Measurements from ENCODE around the gene PRKAR1B. TPM values are rescaled to one million over a fixed set of nuclear protein-coding genes. Genes with fewer than 3 reads are reported as not detected.

PRKAR1B gene
- total RNA-seq, 2 experiments from 2014 or later = 22.5 to 41.6 TPM

DNA sequence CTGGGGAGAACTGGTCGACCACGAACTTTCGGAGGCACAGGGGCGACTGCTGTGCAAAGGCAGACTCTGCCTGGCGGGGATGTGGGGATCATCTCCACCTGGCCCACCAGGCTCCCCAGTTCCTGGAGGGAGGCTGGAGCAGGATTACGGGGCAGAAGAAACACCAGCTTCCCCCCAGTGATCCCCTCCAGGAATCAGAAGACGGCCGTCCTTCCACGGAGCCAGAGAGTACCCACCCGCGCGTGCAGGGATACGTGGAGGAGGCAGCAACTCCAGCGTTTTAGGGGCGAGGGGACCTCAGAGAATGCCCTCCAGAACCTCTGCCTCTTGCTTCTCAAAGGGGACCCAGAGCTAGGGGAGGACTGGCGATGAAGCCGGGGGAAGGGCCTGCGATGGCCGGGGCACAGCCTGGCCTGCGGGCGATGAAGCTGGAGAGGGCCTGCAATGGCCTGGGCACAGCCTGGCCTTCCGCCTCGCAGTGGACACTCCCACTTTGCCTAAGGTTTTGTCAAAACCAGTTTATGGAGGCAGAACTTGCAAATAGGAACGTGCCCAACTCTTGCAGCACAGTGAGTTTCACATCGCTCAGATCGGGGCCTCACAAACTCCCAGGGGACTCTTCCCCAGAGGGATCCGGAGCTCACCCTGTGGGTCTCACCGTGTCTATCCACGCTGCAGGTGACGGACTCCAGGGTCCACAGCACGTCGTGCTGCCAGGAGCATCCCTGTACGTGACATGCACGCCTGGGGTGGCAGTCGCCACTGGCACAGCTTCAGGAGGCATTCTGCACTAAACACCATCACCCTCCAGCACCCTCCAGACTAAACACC lies 129.5 kb downstream of the PRKAR1B start:
- intact Hi-C loops (cut with micrococcal nuclease; ENCODE audit: unreplicated experiment) = no loop called here
- no TSS peak for BruUV-seq (replicated peaks)
- no peak overlapping the region for H3K4me3 ChIP-seq (ENCODE audit: low read depth, low read length, poor library complexity, severe bottlenecking)
- no peak overlapping the region for H3K4me2 ChIP-seq (ENCODE audit: low read length)
- H3K79me2 ChIP-seq (ENCODE audit: insufficient read depth, low read depth, low read length) = no peaks in the 10 kb centered on the region
- H3K9me2 ChIP-seq (ENCODE audit: insufficient read depth, low read length) = no peaks in the 10 kb centered on the region
- no peaks in the 10 kb centered on the region for H3K4me1 ChIP-seq (ENCODE audit: insufficient read depth, low read length, poor library complexity, severe bottlenecking)
- H3K9me3 ChIP-seq (ENCODE audit: low read length) = no peaks in the 10 kb centered on the region
- H3K27ac ChIP-seq (ENCODE audit: low read depth, low read length, poor library complexity, severe bottlenecking) = no peak overlapping the region
- H2AFZ ChIP-seq (ENCODE audit: low read length) = no peak overlapping the region
- H3K36me3 ChIP-seq (ENCODE audit: insufficient read depth, low read length) = peaks cover 8% of the 10 kb centered on the region
- no peaks in the 10 kb centered on the region for H4K20me1 ChIP-seq (ENCODE audit: insufficient read depth, low read length)
- TF ChIP-seq CTCF (conservative IDR thresholded peaks at IDR 0.05; ENCODE audit: low read length) (no peak), EZH2phosphoT487 (IDR thresholded peaks at IDR 0.05; ENCODE audit: borderline replicate concordance, low read depth, low read length) (no peak)
- POLR2A ChIA-PET = no interaction called here
- CTCF ChIA-PET (ENCODE audit: unreplicated experiment) = no interaction called here
- no peak for DNase-seq (ENCODE audit: low spot score)

GRCh38 chr7:596819-597182 lies 130.3 kb downstream of the PRKAR1B start:
- no TSS peak for BruUV-seq (replicated peaks)
- Histone ChIP-seq H3K4me1 (ENCODE audit: insufficient read depth, low read length, poor library complexity, severe bottlenecking) (no peaks in the 10 kb centered on the region), H3K27ac (ENCODE audit: low read depth, low read length, poor library complexity, severe bottlenecking) (no peak overlapping the region), H3K4me2 (ENCODE audit: low read length) (no peak overlapping the region), H3K9me3 (ENCODE audit: low read length) (no peaks in the 10 kb centered on the region), H2AFZ (ENCODE audit: low read length) (no peak overlapping the region), H3K79me2 (ENCODE audit: insufficient read depth, low read depth, low read length) (no peaks in the 10 kb centered on the region), H3K36me3 (ENCODE audit: insufficient read depth, low read length) (peaks cover 8% of the 10 kb centered on the region), H3K4me3 (ENCODE audit: low read depth, low read length, poor library complexity, severe bottlenecking) (no peak overlapping the region), H3K9me2 (ENCODE audit: insufficient read depth, low read length) (no peaks in the 10 kb centered on the region), H4K20me1 (ENCODE audit: insufficient read depth, low read length) (no peaks in the 10 kb centered on the region)
- ChIA-PET POLR2A (no interaction called here), CTCF (ENCODE audit: unreplicated experiment) (no interaction called here)
- TF ChIP-seq CTCF (conservative IDR thresholded peaks at IDR 0.05; ENCODE audit: low read length) (no peak), EZH2phosphoT487 (IDR thresholded peaks at IDR 0.05; ENCODE audit: borderline replicate concordance, low read depth, low read length) (no peak)
- no peak for DNase-seq (ENCODE audit: low spot score)
- intact Hi-C loops (cut with micrococcal nuclease; ENCODE audit: unreplicated experiment) = no loop called here

DNA sequence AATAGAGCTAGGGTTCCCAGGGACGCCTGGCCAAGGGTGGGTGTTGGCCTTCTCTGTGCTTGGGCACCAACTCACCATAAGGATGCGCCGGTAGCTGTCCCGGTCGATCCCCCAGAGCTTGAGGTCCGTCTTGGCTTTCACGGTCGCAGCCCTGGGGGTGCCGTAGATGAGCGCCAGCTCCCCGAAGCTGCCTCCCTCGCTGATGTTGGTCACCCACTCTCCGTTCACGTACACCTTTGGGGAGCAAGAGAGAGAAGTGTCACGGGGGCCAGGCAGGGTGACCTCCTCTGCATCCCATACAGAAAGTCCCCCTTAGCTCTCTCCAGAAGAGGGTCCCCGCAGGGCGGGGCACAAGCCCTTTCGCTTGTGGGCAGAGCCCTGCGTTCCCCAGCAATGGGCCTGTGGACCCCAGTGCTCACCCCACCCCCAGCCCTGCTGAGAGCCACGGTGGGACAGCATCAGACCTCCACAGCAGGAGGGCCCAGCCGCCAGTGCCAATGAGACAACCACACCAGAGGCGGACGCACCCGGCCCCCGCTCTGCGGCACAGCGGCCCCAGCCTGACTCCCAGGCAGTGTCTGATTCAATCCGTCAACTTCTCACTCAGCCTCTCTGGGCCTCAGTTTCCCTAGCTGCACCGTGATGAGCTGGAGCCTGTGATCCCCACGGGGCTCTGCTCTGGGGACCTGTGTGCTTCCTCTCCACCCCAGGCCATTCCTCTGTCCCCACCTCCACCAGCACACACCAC lies 130.8 kb downstream of the PRKAR1B start:
- no TSS peak for BruUV-seq (replicated peaks)
- Histone ChIP-seq H4K20me1 (ENCODE audit: insufficient read depth, low read length) (no peaks in the 10 kb centered on the region), H3K9me3 (ENCODE audit: low read length) (no peaks in the 10 kb centered on the region), H3K9me2 (ENCODE audit: insufficient read depth, low read length) (no peaks in the 10 kb centered on the region), H3K79me2 (ENCODE audit: insufficient read depth, low read depth, low read length) (no peaks in the 10 kb centered on the region), H3K36me3 (ENCODE audit: insufficient read depth, low read length) (peaks cover 9% of the 10 kb centered on the region), H3K4me2 (ENCODE audit: low read length) (no peak overlapping the region), H3K4me3 (ENCODE audit: low read depth, low read length, poor library complexity, severe bottlenecking) (no peak overlapping the region), H3K4me1 (ENCODE audit: insufficient read depth, low read length, poor library complexity, severe bottlenecking) (no peaks in the 10 kb centered on the region), H2AFZ (ENCODE audit: low read length) (no peak overlapping the region), H3K27ac (ENCODE audit: low read depth, low read length, poor library complexity, severe bottlenecking) (no peak overlapping the region)
- POLR2A ChIA-PET = no interaction called here
- no peak for DNase-seq (ENCODE audit: low spot score)
- TF ChIP-seq CTCF (conservative IDR thresholded peaks at IDR 0.05; ENCODE audit: low read length) = no peak
- TF ChIP-seq EZH2phosphoT487 (IDR thresholded peaks at IDR 0.05; ENCODE audit: borderline replicate concordance, low read depth, low read length) = no peak
- intact Hi-C loops (cut with micrococcal nuclease; ENCODE audit: unreplicated experiment) = no loop called here
- CTCF ChIA-PET (ENCODE audit: unreplicated experiment) = no interaction called here
